GM21576 (cell line): Measurements from ENCODE around the gene SORBS1.
A peak's percentile ranks its signal among the peaks of the same experiment; 100 is the strongest.

Source experiments
- ATAC-seq: cut with Tn5 transposase; IDR thresholded peaks from one replicate; pipeline ENCODE4 v1.9.1; 2021; ENCODE audit warnings: mild to moderate bottlenecking, moderate library complexity; ENCODE audit not compliant: unreplicated experiment

The SORBS1 gene

GRCh38 chr10:95561177-95561863 is at the start of gene SORBS1:
SORBS1 (minus strand) TSS chr10:95561371; CDS start chr10:95441135, 120,236 bp downstream.
- ATAC-seq = peak; percentile 99

DNA sequence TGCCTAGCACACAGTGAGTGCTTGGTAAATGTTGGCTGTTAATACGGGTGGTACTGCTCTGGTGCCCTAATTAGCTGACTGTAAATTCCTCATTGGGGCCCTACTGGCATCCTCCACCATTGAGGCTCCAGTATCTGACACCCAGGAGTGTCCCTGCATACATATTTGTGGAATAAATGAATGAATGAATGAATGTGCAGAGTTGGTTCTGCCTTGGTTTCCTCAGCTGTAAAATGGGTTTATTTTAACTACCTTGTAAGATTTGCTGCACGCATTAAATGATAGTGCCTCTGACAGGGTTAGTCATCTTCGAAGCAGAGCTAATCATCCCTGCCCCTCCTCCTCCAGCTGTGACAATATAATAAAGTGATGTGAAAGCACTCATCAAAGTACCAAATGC is 49.6 kb upstream of the SORBS1 start:
- no peak for ATAC-seq

DNA sequence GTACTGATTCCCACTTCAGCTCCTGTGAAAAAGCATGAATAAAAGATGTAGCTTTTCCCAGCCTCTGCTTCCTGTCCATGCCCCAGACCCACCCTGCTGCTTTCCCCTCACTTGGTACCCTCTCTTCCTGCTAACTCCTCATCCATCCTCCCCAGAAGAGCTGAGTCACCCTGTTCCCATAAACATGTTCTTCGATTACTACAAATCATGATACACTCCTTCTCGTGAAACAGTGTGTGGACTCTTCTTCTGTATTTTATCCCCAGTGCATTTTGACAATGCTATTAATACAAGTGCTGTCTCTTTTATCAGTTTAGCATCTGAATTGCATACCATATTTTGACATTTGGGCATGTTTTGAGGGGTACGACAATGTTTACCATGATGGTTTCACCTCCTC is 45.8 kb upstream of the SORBS1 start:
- no peak for ATAC-seq

DNA sequence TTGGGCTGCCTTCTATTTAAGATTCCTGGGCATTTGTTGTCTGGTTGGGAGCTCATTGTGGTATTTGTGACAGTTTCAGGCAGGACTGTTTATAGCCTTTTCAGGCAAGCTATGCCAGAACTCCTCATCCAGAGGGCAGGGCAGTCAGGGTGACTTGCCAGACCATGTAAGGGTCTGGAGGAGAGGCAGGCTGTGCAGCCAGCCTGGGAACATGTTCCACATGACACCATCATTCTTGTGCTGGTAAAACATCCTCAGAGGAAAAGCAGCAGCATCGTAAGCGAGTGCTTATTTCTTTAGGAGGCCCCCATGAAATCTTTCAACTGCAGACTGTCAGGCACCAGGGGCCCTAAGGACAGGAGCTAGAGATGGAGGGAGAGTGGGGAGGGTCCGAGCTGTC is 44.0 kb upstream of the SORBS1 start:
- ATAC-seq = no peak

GRCh38 chr10:95604630-95605029 is 43.5 kb upstream of the SORBS1 start:
- ATAC-seq = no peak

GRCh38 chr10:95602382-95602781 is 41.2 kb upstream of the SORBS1 start:
- no peak for ATAC-seq

- ATAC-seq = peak; percentile 58
Observed at GRCh38 chr10:95601116-95601719, 40.0 kb upstream of the SORBS1 start.

GRCh38 chr10:95600158-95600557 is 39.0 kb upstream of the SORBS1 start:
- ATAC-seq = no peak

GRCh38 chr10:95597788-95598187 is 36.6 kb upstream of the SORBS1 start:
- no peak for ATAC-seq

GRCh38 chr10:95588025-95588424 is 26.9 kb upstream of the SORBS1 start:
- no peak for ATAC-seq

- no peak for ATAC-seq
Observed at GRCh38 chr10:95579835-95580535, 18.8 kb upstream of the SORBS1 start.

DNA sequence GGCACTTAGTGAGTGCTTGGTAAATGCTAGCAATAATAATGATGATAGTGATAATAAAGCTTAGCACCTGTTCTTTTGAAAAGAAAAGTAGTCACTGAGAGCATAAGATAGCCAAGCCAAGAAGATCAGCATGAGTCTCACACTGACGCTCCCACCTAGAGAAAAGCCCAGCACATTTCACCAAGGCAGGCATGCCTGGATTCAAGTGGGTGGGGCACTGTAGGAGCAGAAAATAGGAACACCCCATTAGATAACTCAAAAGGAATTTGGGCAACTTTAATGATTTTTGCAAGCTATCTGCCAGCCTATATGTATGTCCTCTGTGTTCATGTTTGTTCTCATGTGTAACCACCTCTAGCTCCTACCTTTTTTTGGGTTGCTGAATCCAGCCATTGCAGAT is 18.1 kb upstream of the SORBS1 start:
- no peak for ATAC-seq

DNA sequence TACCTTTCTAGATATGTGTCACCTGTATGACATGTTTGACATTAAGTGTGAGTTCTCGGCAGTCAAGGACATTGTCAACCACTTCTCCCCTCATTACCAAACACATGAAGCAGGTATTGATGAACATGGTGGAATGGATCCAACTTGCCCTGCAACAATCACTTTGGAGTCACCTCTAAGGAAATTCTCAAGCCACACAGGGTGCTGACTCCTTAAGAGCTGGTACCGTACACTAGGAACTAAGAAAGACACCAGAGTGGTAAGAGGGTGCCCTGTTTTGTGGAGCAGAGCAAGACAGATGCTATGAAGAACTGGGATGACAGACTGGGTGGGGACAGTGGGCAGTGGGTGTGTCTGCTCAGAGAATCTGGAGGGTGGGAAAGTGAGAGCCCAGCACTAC is 17.4 kb upstream of the SORBS1 start:
- no peak for ATAC-seq

- no peak for ATAC-seq
Observed at GRCh38 chr10:95574649-95575365, 13.6 kb upstream of the SORBS1 start.

DNA sequence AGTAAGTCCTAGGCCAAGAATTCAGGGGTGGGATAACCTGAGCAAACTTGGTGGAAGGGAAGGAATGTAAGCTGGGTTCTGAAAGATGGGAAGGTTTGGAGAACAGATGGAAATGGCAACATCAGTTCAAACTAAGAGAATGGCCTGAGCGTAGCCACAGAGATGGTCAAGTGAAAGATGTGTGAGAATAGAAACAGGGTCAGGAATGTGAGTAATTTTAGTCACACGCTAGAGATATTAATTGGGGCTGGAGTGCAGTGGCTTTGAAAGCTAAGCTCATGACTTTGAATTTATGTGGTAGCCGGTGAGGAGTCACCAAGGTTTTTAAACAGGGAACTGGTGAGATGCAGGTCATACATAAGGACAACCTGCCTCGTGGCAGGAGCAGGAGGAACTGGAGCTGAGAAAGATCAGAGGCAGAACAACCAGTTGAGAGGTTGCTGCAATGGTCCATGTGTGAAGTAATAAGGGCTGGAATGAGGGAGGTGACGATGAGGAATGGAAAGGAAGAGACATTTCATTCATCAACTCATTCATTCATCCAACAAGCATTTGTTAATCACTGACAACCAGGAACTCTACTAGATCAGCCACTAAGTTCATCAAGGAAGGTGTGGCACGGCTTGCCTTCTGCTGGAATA is 12.9 kb upstream of the SORBS1 start:
- ATAC-seq = no peak

DNA sequence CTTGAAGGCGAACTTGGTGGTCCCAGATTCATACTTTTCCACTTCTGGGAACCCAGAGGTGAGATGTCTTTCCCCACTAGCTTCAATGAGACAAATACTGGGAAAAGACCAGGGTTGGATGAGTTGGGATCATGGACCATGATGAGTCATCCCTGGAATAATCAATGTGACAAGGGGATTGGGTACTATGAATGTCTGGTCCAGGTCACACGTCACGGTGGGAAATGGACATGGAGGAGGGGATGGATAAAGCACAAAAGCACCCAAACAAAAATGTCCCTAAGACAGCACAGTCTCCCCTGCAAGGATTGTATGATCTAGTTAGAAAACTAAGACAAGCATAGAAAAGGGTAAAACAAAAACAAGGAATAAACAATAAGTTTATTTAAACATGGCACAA is 12.4 kb upstream of the SORBS1 start:
- no peak for ATAC-seq

DNA sequence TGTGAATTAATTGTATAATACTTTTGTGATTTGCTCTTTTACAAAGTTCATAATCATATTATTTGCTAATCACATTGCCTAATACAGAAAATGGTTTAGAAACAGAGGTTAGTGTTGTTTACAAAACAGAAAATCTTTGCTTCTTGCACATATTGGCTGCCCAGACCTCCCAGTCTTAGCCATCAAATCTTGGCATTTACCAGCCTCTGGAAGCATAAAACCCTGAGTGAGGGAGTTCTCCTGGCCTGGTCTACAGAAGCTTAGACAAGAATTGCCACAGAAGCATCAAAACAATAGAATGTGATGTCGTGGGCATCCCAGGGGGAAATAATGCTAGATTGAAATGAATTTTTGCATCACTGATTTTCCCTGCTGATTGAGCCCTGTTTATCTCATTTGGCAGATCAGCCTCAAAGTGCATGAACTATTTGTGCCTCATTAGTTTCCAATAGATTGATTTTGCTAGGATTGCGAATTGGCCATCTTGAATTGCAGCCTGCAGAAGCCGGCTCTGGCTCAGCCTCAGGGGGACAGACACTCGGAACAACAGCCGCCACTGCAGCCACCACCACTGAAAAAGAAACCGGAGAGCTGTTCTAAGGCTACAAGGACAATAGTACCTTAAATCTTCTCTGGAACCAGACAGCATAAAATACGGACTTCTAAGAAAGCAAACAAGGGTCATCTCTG is 11.1 kb upstream of the SORBS1 start:
- no peak for ATAC-seq

- ATAC-seq = no peak
Observed at GRCh38 chr10:95571390-95571789, 10.2 kb upstream of the SORBS1 start.

DNA sequence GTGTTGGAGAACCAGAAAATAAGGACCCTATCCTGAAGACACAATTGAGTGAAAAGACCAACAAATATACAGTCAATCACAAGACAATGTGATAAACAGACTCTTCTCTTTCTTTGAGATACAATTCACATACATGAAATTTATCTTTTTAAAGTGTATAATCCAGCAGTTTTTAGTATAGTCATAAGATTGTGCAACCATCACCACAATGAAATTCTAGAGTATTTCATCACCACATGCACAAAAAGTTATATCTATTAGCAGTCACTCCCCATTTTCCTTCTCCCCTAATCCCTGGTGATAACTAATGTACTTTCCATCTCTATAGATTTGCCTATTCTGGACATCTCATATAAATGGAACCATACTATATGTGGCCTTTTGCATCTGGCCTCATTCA is 8.2 kb upstream of the SORBS1 start:
- no peak for ATAC-seq

DNA sequence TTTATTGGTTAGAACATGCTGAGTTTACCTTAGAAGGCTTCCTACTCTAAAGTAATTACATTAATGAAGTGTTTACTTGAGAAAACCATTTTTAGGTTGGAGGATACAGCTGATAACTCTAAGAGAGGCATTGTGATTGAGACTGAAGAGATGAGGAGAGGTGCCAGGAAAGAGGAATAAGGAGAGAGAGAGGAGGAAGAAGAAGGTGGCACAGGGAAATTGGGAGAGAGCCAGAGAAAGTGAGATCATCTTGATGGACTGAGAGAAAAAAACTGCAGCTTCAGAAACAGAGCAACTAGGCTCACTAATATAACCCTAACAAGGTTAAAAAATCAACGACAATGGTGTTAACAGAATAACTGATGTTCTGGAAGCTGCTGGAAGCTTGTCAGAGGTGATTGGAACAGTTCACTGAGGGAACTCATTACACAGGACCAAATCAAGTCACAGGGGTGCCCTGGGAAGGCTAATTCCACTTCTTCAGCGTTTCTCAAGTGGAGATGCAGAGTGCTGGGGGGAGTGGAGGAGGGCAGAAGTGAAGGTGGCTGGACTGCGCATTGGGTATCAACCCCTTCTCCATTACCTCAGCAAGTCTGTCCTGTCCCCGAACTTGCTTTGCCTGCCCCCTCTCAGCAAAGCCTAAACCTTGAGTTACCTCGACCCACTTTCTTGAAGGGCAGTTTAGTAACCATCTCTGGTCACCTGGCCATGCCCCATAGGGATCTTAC is 6.9 kb upstream of the SORBS1 start:
- ATAC-seq = no peak
